Lower leg skin (tissue), 3 donors: ENCODE measurements around the gene EMD.

Experiments used
- POLR2A ChIP-seq, 2 donors: fragments of 450-650 bp; IDR thresholded peaks; one replicate each; pipeline ENCODE4 v1.6.1; 2016 to 2017; ENCODE audit warnings: antibody characterized with exemption in 2 of 2, mild to moderate bottlenecking in 1 of 2, moderate library complexity in 1 of 2
- TF ChIP-seq, protein P1 (sequence below), 3 donors: fragments of 450-650 bp; IDR thresholded peaks; one replicate each; pipeline ENCODE4 v1.5.1; 2016; ENCODE audit warnings: antibody characterized with exemption in 3 of 3, mild to moderate bottlenecking in 3 of 3, moderate library complexity in 2 of 3

GRCh38 chrX:154332561-154332960, 46.5 kb upstream of the EMD start:
- no peak for TF ChIP-seq POLR2A (IDR thresholded peaks at IDR 0.05)
- TF ChIP-seq, protein P1, sequence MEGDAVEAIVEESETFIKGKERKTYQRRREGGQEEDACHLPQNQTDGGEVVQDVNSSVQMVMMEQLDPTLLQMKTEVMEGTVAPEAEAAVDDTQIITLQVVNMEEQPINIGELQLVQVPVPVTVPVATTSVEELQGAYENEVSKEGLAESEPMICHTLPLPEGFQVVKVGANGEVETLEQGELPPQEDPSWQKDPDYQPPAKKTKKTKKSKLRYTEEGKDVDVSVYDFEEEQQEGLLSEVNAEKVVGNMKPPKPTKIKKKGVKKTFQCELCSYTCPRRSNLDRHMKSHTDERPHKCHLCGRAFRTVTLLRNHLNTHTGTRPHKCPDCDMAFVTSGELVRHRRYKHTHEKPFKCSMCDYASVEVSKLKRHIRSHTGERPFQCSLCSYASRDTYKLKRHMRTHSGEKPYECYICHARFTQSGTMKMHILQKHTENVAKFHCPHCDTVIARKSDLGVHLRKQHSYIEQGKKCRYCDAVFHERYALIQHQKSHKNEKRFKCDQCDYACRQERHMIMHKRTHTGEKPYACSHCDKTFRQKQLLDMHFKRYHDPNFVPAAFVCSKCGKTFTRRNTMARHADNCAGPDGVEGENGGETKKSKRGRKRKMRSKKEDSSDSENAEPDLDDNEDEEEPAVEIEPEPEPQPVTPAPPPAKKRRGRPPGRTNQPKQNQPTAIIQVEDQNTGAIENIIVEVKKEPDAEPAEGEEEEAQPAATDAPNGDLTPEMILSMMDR (IDR thresholded peaks at IDR 0.05), result no peak
